SK-N-SH (cell line): ENCODE data around the gene PNPLA1. TPM values are rescaled to one million over a fixed set of nuclear protein-coding genes. Genes with fewer than 3 reads are reported as not detected.

Source experiments
- CTCF ChIA-PET: fragments of 300-600, 350-600 bp; formaldehyde crosslinking; extraction: SDS; loops from one replicate; lab custom pipeline; 2021; lab: Yijun Ruan, JAX
- POLR2A ChIA-PET: fragments of 350-600 bp; sonication (Branson Sonifier 250); formaldehyde crosslinking; extraction: SDS; loops from one replicate; lab custom pipeline; 2020; ENCODE audit warnings: antibody characterized with exemption, inconsistent platforms; lab: Yijun Ruan, JAX
- DNase-seq: peaks from one replicate; pipeline ENCODE4 v3.0.0; 2012
- H2AFZ ChIP-seq: fragments of 200-600 bp; sonication (generic); 2 replicates; pipeline ENCODE4 v1.8.1; 2016; ENCODE audit warnings: antibody characterized with exemption, mild to moderate bottlenecking, low read depth
- H3F3A ChIP-seq: fragments of 200-600 bp; sonication (generic); replicated peaks from 2 replicates; pipeline ENCODE3; 2016; ENCODE audit warnings: antibody characterized with exemption, mild to moderate bottlenecking; ENCODE audit not compliant: insufficient read depth
- H3K27ac ChIP-seq, 2 experiments: fragments of 200-500 bp in 1 of 2; fragments of 200-600 bp in 1 of 2; sonication (Bioruptor generic) in 1 of 2; sonication (generic), shearing (Covaris generic) in 1 of 2; 2 replicates each; pipeline versions ENCODE4 v1.5.1 to v1.6.1; 2014 to 2016; ENCODE audit warnings: low read depth in 2 of 2, inconsistent platforms in 1 of 2, low read length in 1 of 2, mild to moderate bottlenecking in 1 of 2, mixed read lengths in 1 of 2
- H3K27me3 ChIP-seq: fragments of 200-600 bp; sonication (generic), shearing (Covaris generic); 2 replicates; pipeline ENCODE4 v1.6.1; 2016; ENCODE audit warnings: mixed run types; ENCODE audit not compliant: insufficient read depth
- H3K36me3 ChIP-seq, 2 experiments: fragments of 200-500 bp in 1 of 2; fragments of 200-600 bp in 1 of 2; sonication (Bioruptor generic) in 1 of 2; sonication (generic) in 1 of 2; replicated peaks in 1 of 2; 2 replicates each; pipeline versions ENCODE3 to v1.5.1; 2014 to 2016; ENCODE audit warnings: low read length in 1 of 2, mild to moderate bottlenecking in 1 of 2; ENCODE audit not compliant: insufficient read depth in 2 of 2, control insufficient read depth in 1 of 2
- H3K4me1 ChIP-seq, 2 experiments: fragments of 200-500 bp in 1 of 2; fragments of 200-600 bp in 1 of 2; sonication (Bioruptor generic) in 1 of 2; sonication (generic), shearing (Covaris generic) in 1 of 2; 2 replicates each; pipeline versions ENCODE4 v1.5.1 to v1.6.1; 2014 to 2016; ENCODE audit warnings: low read depth in 1 of 2, low read length in 1 of 2, mixed run types in 1 of 2; ENCODE audit not compliant: insufficient read depth in 2 of 2, control insufficient read depth in 1 of 2
- H3K4me2 ChIP-seq: fragments of 200-600 bp; sonication (generic), shearing (Covaris generic); 2 replicates; pipeline ENCODE4 v1.6.1; 2017; ENCODE audit warnings: mixed run types
- H3K4me3 ChIP-seq, 2 experiments: fragments of 200-500 bp in 1 of 2; fragments of 200-600 bp in 1 of 2; sonication (Bioruptor generic) in 1 of 2; sonication (generic), shearing (Covaris generic) in 1 of 2; 2 replicates each; pipeline versions ENCODE4 v1.5.1 to v1.8.1; 2014 to 2016; ENCODE audit warnings: low read depth in 2 of 2, inconsistent platforms in 1 of 2, low read length in 1 of 2, mild to moderate bottlenecking in 1 of 2, mixed read lengths in 1 of 2, moderate library complexity in 1 of 2
- H3K79me2 ChIP-seq: fragments of 200-600 bp; sonication (generic); 2 replicates; pipeline ENCODE4 v1.8.1; 2017; ENCODE audit warnings: mild to moderate bottlenecking; ENCODE audit not compliant: insufficient read depth
- H3K9ac ChIP-seq: fragments of 200-600 bp; sonication (generic); 2 replicates; pipeline ENCODE4 v1.6.1; 2017; ENCODE audit warnings: mixed run types
- H3K9me2 ChIP-seq: fragments of 200-600 bp; sonication (generic); 2 replicates; pipeline ENCODE4 v1.6.1; 2017; ENCODE audit warnings: mixed run types
- H3K9me3 ChIP-seq: fragments of 200-600 bp; sonication (generic); 2 replicates; pipeline ENCODE4 v1.6.1; 2017; ENCODE audit warnings: mixed run types, mild to moderate bottlenecking, moderate library complexity
- H4K20me1 ChIP-seq: fragments of 200-600 bp; sonication (generic); 2 replicates; pipeline ENCODE4 v1.6.1; 2017; ENCODE audit warnings: mild to moderate bottlenecking, mixed run types; ENCODE audit not compliant: insufficient read depth
- ELF1 ChIP-seq: IDR thresholded peaks from 2 replicates; pipeline ENCODE4 v1.4.0; 2012
- EP300 ChIP-seq, 2 experiments: IDR thresholded peaks; 2 replicates each; pipeline versions ENCODE4 v1.4.0 to v1.6.1; 2012; ENCODE audit warnings: borderline replicate concordance in 1 of 2, low read depth in 1 of 2, low read length in 1 of 2
- EZH2phosphoT487 ChIP-seq: fragments of 200-600 bp; sonication (generic); IDR thresholded peaks from 2 replicates; pipeline ENCODE4 v1.6.1; 2017; ENCODE audit warnings: low read depth, mixed run types, mild to moderate bottlenecking, antibody characterized with exemption, moderate library complexity, borderline replicate concordance
- FOSL2 ChIP-seq: IDR thresholded peaks from 2 replicates; pipeline ENCODE4 v1.4.0; 2012; ENCODE audit warnings: low read depth, mild to moderate bottlenecking, moderate library complexity, borderline replicate concordance
- FOXM1 ChIP-seq: IDR thresholded peaks from 2 replicates; pipeline ENCODE4 v1.4.0; 2012; ENCODE audit warnings: low read depth, mild to moderate bottlenecking
- GABPA ChIP-seq: IDR thresholded peaks from 2 replicates; pipeline ENCODE4 v1.4.0; 2012; ENCODE audit warnings: low read depth, mild to moderate bottlenecking
- GATA2 ChIP-seq: sonication (generic); formaldehyde crosslinking; IDR thresholded peaks from 2 replicates; pipeline ENCODE4 v1.5.0; 2020; ENCODE audit warnings: mild to moderate bottlenecking, missing genetic modification reagents
- IRF3 ChIP-seq: fragments of 150-350 bp; IDR thresholded peaks from 2 replicates; pipeline ENCODE4 v1.6.1; 2016; ENCODE audit warnings: mild to moderate bottlenecking, low read depth, low read length
- JUND ChIP-seq: IDR thresholded peaks from 2 replicates; pipeline ENCODE4 v1.4.0; 2012
- MAX ChIP-seq: IDR thresholded peaks from 2 replicates; pipeline ENCODE4 v1.4.0; 2012; ENCODE audit warnings: low read depth
- MEF2A ChIP-seq: IDR thresholded peaks from 2 replicates; pipeline ENCODE4 v1.4.0; 2012; ENCODE audit warnings: low read depth, borderline replicate concordance
- MXI1 ChIP-seq: IDR thresholded peaks from 2 replicates; pipeline ENCODE4 v1.6.1; 2012; ENCODE audit warnings: mild to moderate bottlenecking, low read depth, low read length, improper control_type of control experiment
- NFIC ChIP-seq: IDR thresholded peaks from 2 replicates; pipeline ENCODE4 v1.4.0; 2012; ENCODE audit warnings: borderline replicate concordance
- PBX3 ChIP-seq: IDR thresholded peaks from 2 replicates; pipeline ENCODE4; 2012
- RAD21 ChIP-seq: IDR thresholded peaks from 2 replicates; pipeline ENCODE4 v1.6.1; 2012; ENCODE audit warnings: mild to moderate bottlenecking, low read length
- RCOR1 ChIP-seq: fragments of 150-350 bp; IDR thresholded peaks from 2 replicates; pipeline ENCODE4 v1.6.1; 2017; ENCODE audit warnings: antibody characterized with exemption, low read length
- RFX5 ChIP-seq: IDR thresholded peaks from 2 replicates; pipeline ENCODE4 v1.6.1; 2012; ENCODE audit warnings: mild to moderate bottlenecking, improper control_type of control experiment, low read length
- RXRA ChIP-seq: IDR thresholded peaks from 2 replicates; pipeline ENCODE4 v1.4.0; 2012; ENCODE audit warnings: low read depth, mild to moderate bottlenecking, borderline replicate concordance
- SIN3A ChIP-seq: IDR thresholded peaks from 2 replicates; pipeline ENCODE4 v1.6.1; 2012; ENCODE audit warnings: low read depth, mild to moderate bottlenecking, low read length, moderate library complexity, borderline replicate concordance
- SMC3 ChIP-seq: IDR thresholded peaks from 2 replicates; pipeline ENCODE4 v1.6.1; 2012; ENCODE audit warnings: low read depth, low read length, improper control_type of control experiment
- TAF1 ChIP-seq: IDR thresholded peaks from 2 replicates; pipeline ENCODE4 v1.6.1; 2012; ENCODE audit warnings: low read depth, mild to moderate bottlenecking, low read length, moderate library complexity, borderline replicate concordance
- TCF12 ChIP-seq: IDR thresholded peaks from 2 replicates; pipeline ENCODE4 v1.4.0; 2012
- USF2 ChIP-seq: fragments of 150-350 bp; IDR thresholded peaks from 2 replicates; pipeline ENCODE4 v1.6.1; 2017; ENCODE audit warnings: antibody characterized with exemption, low read length, low read depth, borderline replicate concordance
- YY1 ChIP-seq: IDR thresholded peaks from 2 replicates; pipeline ENCODE4 v1.4.0; 2012; ENCODE audit warnings: low read depth, mild to moderate bottlenecking
- ZBTB33 ChIP-seq: IDR thresholded peaks from 2 replicates; pipeline ENCODE4 v1.4.0; 2012; ENCODE audit warnings: low read depth, borderline replicate concordance
- WGBS: methylation state at CpG from one replicate; pipeline ENCODE4 v1.1.6; 2017; ENCODE audit warnings: low lambda C conversion rate; 5-methylcytosine and 5-hydroxymethylcytosine counted together
- polyA plus RNA-seq, 3 experiments: library from polyadenylated mRNA; depleted of rRNA; stranded (reverse); fragments of >200 nt; gene quantifications; 2 replicates each; pipeline ENCODE4 v1.2.3, GENCODE V29; 2012

Gene PNPLA1
- polyA plus RNA-seq, 1 of the 3 experiments (the other 2 are of a cell fraction) = not detected

GRCh38 chr6:36285187-36285671 lies 15.4 kb downstream of the PNPLA1 start (continued):
- TF ChIP-seq IRF3 (no peak), RFX5 (0 out of 2 replicates have a peak, but pooled peaks have one; percentile 33), MAX (no peak), RXRA (no peak), RAD21 (peak; percentile 38; the same call in 1 of the 2 replicates), FOXM1 (no peak), NFIC (no peak), JUND (no peak), MXI1 (peak; percentile 58; the same call in 1 of the 2 replicates), TCF12 (no peak), GATA2 (CRISPR knock-in tag) (0 out of 2 replicates have a peak, but pooled peaks have one; percentile 24), ELF1 (no peak), YY1 (no peak), TAF1 (no peak)

- Histone ChIP-seq H3K27ac (no peak overlapping the region; a peak in 1 of 4 replicates), H3K9me2 (no peaks in the 10 kb centered on the region), H3K4me1 (peaks cover 0 to 9% of the 10 kb centered on the region in 2 experiments; a peak in 1 of 4 replicates), H3K36me3 (no peaks in the 10 kb centered on the region), H2AFZ (no peak overlapping the region), H4K20me1 (no peaks in the 10 kb centered on the region), H3K9me3 (no peaks in the 10 kb centered on the region), H3K9ac (no peak overlapping the region), H3K4me3 (no peak overlapping the region), H3K79me2 (no peaks in the 10 kb centered on the region), H3K27me3 (peaks cover 29% of the 10 kb centered on the region), H3K4me2 (no peak overlapping the region), H3F3A (no peaks in the 10 kb centered on the region)
- ChIA-PET CTCF (interaction anchor here (1.3 to 12.8 kb wide), 3 partner anchors 12 to 75 kb away, joined by 4 to 161 read pairs (median 4); no protein-coding TSS in a partner anchor), POLR2A (no interaction called here)
- TF ChIP-seq GATA2 (CRISPR knock-in tag) (no peak), IRF3 (no peak), MAX (no peak), FOSL2 (no peak), TAF1 (no peak), RCOR1 (no peak), MEF2A (no peak), PBX3 (no peak), JUND (no peak), SMC3 (no peak), USF2 (no peak), EZH2phosphoT487 (no peak), GABPA (no peak), EP300 (IDR thresholded peaks at IDR 0.05; ENCODE audit: borderline replicate concordance in 1 of 2, low read depth in 1 of 2, low read length in 1 of 2) (no peak), ELF1 (no peak), SIN3A (no peak), NFIC (no peak), ZBTB33 (no peak)
- DNase-seq = no peak
- WGBS = 53% methylated on average over 1 of the region's 1 CpG
Observed at GRCh38 chr6:36285797-36286196, 15.9 kb downstream of the PNPLA1 start.
